HUDEP-2 (cell line): ENCODE results near the gene VWA1.
"Not testable (repeated sequence)": the region's sequence is repeated elsewhere in the genome, so short reads cannot be mapped to it uniquely, and the experiment has no call there.

Source experiments
- DNase-seq, 76 experiments: peaks; one replicate each; lab custom pipeline; 2025; ENCODE audit not compliant: unreplicated experiment in 76 of 76; lab: John Stamatoyannopoulos, UW

The VWA1 gene

DNA sequence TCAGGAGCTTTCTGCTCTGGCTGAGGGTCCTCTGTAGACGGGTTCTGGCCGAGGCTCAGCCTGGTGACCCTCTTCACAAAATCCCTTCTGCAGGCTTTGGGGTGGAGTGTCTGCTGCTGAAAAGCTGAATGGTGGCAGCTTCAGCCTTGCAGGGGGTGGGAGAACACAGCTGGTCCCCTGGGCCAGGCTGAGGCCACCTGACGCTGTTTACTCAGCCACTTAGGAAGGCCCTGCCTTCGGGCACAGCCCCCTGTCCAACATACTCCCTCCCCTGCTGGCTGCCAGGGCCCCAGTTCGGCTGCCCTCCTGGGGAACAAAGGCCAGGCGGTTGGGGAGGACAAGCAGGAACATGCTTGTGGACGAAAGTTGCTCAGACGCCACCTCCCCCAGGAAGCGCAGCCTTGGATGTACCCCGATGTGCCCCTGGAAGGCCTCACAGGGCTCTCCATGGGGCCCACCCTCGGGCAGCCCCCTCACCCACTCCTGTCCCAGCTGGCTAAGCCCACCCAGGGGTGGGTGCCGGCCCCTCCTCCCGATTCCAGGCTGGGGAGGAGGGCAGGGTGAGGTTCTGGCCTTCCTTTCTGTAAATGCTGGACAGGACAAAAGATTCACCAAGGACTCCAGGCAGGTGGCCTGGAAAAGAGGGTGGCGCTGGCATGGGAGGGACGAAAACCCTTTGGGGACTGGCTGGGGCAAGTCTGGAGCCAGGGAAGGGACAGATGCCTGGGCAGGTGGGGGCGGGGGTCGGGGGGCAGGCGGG, 14.2 kb upstream of the VWA1 start, which contains the start of gene ANKRD65:
TSS of gene ANKRD65 (minus strand) at position 130 of the 760 bp plus-strand sequence. CDS start 271 bp downstream, outside the sequence.
- DNase-seq, result no peak

DNA sequence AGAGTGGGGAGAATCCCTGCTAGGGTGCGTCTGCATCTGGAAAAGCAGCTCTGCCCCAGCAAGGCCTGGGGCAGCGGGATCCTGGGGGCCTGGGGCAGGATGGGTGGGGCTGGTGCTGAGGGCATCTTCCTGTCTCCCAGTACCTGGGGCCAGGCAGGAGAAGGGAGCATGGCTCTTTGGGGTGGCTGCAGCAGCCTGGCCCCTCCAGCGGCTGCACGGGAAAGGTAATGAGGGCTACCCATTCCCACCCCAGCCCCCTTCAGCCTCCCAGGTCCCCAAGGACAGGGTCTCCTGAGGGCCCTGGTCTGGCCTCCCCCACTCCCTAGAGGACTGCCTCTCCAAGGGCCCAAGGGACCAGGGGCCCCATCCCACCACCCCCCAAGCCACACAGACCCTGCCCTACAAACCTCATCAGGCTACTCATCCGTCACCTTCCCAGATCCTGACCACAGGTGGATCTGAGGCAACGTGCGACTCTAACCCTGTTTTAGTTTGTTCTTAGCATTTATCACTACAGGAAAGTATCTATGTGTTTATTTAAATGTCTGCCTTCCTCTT, 13.5 kb upstream of the VWA1 start:
- no peak for DNase-seq

DNA sequence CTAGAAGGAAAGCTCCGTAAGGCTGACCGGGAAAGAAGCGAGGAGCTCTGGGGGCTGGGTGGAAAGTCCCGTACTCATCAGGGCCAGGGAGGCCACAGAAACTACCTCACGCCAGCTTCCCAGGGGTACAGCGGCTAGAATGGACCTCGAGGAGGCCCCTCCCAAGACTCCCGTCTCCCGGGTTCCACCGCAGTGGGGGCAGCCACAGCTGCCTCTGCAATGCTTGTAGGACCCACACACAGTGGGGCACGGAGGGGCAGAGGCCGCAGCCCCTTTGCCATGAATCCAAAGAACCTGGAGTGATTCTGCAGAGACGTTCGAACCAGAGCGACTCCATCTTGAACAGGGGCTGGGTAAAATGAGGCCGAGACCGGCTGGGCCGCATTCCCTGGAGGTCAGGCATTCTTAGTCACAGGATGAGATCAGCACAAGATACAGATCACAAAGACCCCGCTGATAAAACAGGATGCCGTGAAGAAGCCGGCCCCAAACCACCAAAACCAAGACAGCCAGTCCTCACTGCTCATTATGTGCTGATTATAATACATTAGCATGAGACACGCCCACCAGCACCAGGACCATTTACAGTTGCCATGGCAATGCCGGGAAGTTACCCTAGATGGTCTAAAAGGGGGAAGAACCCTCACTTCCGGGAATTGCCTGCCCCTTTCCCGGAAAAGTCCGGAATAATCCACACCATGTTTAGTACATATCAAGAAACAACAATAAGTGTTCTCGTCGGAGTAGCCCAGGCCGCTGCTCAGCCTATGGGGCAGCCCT, 12.8 kb upstream of the VWA1 start:
- no peak for DNase-seq

DNA sequence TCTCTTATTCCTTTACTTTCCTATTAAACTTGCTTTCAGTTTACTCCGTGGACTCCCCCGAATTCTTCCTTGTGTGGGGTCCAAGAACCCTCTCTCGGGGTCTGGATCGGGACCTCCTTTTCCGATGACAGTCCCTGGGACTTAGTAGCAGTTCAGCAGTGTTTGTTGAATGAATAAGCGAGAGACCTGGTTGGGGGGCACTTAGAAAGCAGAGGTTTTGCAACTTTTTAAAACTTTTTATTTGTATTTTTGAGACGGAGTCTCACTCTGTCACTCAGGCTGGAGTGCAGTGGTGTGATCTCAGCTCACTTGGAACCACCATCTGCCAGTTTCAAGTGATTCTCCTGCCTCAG, 12.3 kb upstream of the VWA1 start:
- no peak for DNase-seq

DNA sequence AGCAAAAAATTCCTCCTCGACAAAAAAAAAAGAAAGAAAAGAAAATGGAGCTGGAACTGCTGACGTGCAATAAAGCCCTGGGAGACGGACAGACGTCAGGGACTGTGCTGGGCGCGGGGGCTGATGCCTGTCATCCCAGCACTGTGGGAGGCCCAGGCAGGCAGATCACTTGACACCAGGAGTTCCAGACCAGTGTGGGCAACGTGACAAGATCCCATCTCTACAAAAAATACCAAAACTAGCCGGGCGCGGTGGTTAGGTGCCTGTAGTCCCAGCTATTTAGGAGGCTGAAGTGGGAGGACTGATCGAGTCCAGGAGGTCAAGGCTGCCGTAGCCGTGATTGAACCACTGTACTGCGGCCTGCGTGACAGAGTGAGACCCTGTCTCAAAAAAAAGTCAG, 10.8 kb upstream of the VWA1 start:
- no peak for DNase-seq

DNA sequence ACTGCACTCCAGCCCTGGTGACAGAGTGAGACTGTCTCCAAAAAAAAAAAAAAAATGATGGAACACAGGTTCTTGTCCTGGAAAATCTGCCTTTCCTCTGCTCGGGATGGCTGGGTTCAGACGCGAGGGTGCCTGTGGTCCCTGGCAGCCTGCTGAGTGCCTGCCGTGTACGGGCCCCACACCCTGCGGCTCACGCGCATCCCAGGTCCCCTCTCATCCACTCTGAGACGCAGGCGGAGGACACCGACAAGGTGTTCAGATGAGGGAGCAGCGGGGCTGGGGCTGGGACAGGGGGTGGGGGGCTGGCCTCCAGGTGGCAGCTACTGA, 10.1 kb upstream of the VWA1 start:
- DNase-seq, result no peak

DNA sequence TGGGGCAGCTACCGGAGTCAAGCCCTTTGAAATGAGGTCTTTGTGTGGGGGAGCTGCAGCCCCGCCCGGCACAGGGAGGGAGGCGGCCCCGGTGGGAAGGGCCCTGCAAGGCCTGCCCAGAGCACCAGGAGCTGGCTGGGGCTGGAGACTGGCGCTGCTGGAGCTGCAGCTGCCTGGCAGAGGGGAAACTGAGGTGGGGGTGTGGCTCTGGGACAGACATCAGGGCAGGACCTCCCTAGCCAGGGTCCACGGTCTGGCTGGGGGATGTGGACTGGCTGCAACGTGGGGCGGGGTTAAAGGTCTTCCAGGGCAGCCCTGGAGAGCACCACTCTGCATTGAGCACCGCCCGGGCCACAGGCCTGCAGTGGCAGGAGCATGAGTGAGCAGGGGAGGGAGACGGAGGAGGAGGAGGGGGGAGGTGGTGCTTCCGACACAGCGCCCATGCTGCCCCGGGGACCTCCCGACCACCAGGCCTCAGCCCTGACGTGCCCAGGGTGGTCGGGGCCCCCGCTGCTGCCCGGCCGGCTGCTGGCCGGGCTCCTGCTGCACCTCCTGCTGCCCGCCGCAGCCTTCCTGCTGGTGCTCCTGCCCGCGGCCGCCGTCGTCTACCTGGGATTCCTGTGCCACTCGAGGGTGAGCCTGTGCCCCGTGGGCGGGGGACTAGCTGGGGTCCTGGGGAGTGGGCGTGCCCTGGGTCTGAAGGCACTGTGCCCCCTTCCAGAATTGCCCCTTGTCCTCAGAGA, 9.6 kb upstream of the VWA1 start:
- no peak for DNase-seq

DNA sequence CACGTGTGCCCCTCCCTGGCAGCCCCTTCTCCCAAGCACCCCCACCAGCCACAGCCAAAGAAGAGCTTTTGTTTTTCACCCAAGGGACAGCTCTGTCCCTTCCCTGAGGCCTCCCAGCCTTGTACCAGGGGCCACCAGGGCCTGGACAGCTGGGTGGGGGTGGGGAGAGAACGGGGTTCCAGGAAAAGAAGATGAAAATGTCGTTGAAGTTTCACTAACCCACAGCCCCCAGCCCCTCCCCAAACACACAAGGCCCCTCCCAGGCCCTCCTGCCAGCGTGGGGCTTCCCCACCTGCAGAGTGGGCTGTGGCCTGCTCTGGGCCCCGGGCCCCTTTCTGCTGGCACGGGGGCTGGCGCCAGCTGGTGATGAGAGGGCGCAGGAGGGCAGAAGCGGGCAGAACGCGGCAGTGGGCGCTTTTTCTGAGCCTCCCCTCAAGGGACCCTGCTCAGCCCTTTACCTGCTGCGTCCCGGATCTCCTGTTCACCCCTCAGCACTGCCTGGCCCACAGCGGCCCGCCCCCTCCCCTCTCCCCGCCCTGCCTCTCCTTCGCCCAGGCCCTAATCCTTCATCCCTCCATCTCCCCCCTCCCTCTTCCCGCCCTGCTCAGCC, 8.9 kb upstream of the VWA1 start:
- no peak for DNase-seq

DNA sequence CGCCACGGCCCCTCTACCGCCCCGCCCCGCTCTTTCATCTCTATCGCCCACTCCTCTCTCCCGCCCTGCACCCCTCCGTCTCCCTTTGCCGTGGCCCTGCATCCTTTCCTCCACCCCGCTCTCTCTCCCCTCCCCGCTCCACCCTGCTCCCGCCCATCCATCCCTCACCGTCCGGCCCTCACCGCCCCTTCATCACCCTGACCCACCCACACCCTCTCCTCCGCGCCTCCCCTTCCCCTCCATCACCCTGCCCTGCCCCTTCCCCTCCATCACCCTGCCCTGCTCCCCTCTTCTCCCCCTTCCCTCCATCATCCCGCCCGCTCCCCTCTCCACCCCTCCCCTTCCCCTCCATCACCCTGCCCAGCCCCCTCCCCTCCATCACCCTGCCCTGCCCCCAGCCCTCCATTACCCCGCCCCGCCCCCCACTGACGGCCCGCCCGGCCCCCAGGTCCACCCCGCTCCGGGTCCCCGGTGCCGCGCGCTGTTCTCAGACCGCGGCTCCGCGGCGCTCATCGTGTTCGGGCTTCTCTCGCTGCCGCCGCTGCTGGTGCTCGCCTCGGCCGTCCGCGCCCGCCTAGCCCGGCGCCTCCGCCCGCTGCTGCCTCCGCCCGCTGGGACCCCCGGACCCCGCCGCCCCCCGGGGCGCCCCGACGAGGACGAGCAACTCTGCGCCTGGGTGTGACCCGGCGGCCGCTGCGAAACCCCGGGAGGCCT, 8.2 kb upstream of the VWA1 start:
- DNase-seq, result no peak

DNA sequence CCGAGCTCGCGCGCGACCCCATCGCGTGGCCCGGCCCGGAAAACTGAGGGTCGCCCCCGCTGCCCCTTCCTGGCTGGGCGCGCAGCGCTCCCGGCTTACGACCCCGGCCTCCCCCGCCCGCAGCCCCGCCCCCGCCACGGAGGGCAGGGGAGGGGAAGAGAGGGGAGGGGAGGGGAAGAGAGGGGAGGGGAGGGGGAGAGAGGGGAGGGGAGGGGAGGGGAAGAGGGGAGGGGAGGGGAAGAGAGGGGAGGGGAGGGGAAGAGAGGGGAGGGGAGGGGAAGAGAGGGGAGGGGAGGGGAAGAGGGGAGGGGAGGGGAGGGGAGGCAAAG, 7.7 kb upstream of the VWA1 start:
- DNase-seq, result no peak

DNA sequence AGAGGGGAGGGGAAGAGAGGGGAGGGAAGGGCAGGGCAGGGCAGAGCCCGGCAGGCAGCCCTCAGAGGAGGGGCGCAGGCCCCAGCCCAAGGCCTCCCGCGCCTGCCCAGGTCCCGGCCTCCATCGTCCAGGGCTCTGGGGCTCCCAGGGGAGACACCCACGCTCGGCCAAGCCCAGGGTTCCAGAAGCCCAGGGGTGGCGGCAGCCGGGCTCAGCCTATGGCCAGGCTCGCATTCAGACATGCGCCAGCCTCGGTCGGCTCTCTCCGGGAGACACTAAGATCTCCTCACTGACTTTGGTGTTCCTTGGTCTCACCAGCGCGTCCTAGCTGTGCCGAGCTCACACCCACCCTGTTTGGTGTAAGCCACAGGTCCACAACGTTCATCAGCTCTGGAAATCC, 7.3 kb upstream of the VWA1 start:
- DNase-seq, result no peak

DNA sequence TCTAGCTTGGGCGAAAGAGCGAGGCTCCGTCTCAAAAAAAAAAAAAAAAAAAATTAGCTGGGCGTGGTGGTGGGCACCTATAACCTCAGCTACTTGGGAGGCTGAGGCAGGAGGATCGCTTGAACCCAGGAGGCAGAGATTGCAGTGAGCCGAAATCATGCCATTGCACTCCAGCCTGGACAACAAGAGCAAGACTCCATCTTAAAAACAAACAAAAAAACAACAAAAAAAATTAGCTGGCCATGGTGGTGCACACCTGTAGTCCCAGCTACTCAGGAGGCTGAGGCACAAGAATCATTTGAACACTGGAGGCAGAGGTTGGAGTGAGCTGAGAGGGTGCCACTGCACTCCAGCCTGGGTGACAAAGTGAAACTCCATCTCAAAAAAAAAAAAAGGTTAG, 6.5 kb upstream of the VWA1 start:
- DNase-seq, result not testable (repeated sequence)

DNA sequence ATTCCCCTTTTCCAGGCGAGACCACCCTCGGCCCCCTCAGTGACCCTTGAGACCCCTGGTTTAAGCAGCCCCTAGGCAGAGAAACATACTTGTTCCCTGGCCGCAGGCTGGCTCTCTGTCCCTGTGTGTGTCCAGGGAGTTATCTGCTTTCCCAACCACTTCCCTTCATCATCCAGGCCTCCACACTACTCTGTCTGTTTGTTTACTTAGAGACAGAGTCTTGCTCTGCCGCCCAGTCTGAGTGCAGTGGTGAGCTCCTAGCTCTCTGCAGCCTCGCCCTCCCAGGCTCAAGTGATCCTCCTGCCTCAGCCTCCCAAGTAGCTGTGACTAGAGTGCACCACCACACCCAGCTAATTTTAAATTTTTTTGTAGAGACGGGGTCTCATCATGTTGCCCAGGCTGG, 5.8 kb upstream of the VWA1 start:
- no peak for DNase-seq

DNA sequence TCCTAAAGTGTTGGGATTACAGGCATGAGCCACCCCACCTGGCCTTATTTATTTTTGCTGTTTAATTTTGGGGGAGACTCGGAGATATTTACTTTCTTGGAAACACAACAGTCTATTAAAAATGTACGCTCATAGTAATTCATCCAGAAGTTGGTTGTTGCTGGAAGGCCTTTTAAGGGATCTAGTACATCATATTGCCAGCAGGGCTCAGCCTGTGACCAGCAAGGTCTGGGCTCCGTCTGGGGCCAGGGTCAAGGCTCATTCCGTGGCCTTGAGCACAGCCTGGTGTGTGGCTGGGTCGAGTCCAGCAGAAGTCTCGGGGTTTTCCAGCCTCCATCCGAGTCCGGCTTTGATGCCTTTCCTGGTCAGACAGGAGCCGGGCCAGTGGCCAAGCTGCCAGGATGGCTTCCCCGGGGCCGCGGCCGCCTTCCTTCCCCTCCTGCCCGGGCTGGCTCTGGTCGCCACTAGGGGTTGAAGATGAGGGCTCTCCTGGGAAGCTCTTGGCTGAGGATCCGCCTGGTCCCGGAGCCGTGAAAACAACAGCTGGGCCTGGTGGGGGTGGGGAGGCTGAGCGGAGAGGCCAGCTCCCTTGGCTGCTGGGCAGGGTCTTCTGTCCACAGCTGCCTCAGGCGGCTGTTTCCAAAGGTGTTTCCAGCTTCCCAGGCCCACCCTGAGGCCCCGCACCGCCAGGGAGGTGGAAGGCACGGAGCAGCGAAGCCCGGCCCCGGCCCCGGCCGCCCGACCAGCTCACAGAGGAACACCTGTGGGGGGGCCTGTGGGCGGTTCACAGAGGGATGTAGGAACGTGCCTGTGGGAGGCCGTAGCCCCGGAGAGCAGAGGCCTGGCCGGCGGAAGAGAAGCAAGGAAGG, 5.1 kb upstream of the VWA1 start:
- DNase-seq, result no peak

DNA sequence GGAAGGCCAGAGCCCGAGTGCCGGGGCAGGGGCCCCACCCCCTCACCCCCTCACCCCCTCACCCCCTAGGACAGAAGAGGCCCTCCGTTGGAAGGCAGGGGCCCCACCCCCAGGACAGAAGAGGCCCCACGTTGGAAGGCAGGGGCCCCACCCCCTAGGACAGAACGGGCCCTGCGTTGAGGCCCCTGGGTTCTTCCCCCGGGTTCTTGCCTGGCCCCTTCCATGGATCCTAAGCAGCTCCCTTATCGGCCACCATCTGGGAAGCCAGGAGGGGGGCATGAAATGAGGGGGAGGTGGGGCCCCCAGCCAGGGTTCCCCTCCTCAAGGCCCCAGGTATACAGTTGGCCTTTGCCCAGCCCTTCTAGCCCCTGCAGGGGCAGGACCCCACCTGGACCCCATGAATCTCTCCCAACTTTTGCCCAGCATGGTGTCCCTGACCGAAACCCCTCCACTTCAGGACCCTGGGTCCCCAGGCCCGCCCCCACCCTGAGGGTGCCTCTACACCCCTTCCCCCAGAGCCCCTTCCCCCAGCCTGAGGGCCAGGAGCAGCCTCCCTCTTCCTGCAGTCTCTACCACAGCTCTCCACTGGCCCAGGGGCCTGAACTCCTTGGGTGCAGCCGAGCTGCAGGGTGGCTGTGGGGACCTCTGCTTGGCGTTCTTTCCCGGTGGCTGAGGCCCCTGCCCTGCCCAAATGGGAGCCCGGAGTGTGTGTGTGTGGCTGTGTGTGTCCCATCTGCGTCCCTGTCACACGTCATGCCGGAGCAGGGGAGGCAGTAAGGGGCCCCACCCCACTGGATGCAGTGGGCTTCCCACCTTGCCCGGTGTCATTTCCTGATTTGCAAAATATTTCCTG, 4.3 kb upstream of the VWA1 start:
- no peak for DNase-seq

DNA sequence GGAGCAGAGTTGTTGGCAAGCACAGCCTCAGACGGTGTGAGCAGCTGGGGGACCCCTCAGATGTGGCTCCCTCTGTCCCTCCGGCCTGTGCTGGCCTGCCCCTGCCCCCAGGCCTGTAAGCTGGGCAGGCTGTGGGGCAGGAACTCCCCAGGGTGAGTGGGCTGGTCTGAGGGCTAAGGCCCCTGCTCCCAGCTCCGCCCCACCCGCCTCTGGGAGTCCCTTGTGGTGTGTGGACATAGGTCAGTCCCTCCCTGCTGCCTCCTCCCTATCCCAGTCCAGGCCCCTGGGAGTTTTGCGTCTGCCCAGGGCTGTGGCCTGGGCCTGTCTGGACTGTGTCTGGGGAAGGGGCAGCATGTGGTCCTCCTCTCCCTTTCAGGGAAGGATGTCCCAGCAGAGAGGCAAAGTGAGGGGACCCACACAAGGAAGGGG, 3.6 kb upstream of the VWA1 start:
- DNase-seq, result no peak

DNA sequence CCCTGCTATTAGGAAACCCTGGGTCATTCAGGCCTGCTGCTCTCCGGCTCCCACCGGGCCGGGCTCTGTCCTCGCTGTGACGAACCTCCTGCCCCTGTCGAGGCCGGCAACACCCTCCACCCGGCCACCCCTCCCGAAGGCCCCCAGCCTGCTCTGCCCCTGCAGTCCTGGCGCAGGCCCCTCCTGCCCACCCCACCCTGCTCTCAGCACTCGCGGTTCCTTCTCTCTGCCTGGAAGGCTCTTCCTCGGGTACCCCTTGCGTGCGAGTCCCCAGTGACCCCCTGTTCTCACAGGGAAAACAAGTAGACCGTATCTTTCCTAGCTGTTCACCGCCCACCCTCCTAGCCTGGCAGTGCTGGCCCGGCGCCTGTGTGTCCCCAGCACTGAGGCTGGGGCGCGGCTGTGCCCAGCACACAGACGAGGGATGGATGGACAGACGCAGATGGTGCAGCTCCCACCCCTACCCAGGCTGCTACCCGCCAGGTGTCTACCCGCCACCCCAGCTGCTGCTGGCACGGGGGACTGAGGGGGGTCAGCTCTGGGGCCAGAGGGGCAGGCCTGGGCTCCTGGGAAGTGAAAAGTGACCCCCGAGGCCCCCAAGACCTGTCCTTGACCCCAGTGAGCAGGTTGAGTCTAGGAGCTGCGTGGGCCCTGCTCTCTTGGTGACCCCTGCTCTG, 3.1 kb upstream of the VWA1 start:
- no peak for DNase-seq
